GM10248 (cell line): ENCODE data around the gene GPR173.

Source experiments
- CTCF ChIA-PET: fragments of 300-600 bp; sonication (Branson Sonifier 250); formaldehyde crosslinking; extraction: SDS; loops from one replicate; lab custom pipeline; 2021; ENCODE audit warnings: antibody characterized with exemption; lab: Yijun Ruan, JAX
- POLR2A ChIA-PET: fragments of 350-650 bp; sonication (Branson Sonifier 250); formaldehyde crosslinking; extraction: SDS; loops from one replicate; lab custom pipeline; 2020; ENCODE audit warnings: antibody characterized with exemption; lab: Yijun Ruan, JAX
- DNase-seq: peaks from one replicate; pipeline ENCODE4 v3.0.0; 2012; ENCODE audit errors: extremely low spot score
- CTCF ChIP-seq: IDR thresholded peaks from 2 replicates; pipeline ENCODE4 v1.5.1; 2012; ENCODE audit warnings: mild to moderate bottlenecking, low read depth; ENCODE audit errors: extremely low read depth, missing control alignments, control extremely low read depth

Gene GPR173

GRCh38 chrX:53055244-53055849 lies 6.8 kb downstream of the GPR173 start:
- ChIA-PET POLR2A (no interaction called here), CTCF (no interaction called here)
- no peak for TF ChIP-seq CTCF
- no peak for DNase-seq

GRCh38 chrX:53056292-53056691 lies 7.7 kb downstream of the GPR173 start:
- DNase-seq = no peak
- ChIA-PET POLR2A (no interaction called here), CTCF (no interaction called here)
- TF ChIP-seq CTCF = no peak

GRCh38 chrX:53065104-53065503 lies 16.5 kb downstream of the GPR173 start:
- CTCF ChIA-PET = no interaction called here
- no peak for TF ChIP-seq CTCF
- no peak for DNase-seq
- POLR2A ChIA-PET = no interaction called here

GRCh38 chrX:53071064-53071463 lies 22.5 kb downstream of the GPR173 start:
- POLR2A ChIA-PET = no interaction called here
- CTCF ChIA-PET = interaction anchor here (1.7 to 3.4 kb wide), 2 partner anchors 11 to 19 kb away, joined by 7 to 19 read pairs; partner anchors contain the start of gene TSPYL2
- no peak for TF ChIP-seq CTCF
- no peak for DNase-seq

GRCh38 chrX:53071604-53072417 lies 23.2 kb downstream of the GPR173 start:
- DNase-seq = peak; percentile 73
- TF ChIP-seq CTCF = peak; percentile 25
- POLR2A ChIA-PET = interaction anchor here (0.6 to 1.0 kb wide), 2 partner anchors 9 to 10 kb away, joined by 4 to 5 read pairs; partner anchors contain the start of gene TSPYL2
- CTCF ChIA-PET = interaction anchor here (0.9 to 3.4 kb wide), 4 partner anchors 10 to 133 kb away, joined by 3 to 19 read pairs (median 5); partner anchors contain the start of gene TSPYL2

GRCh38 chrX:53072418-53073114 lies 24.0 kb downstream of the GPR173 start:
- ChIA-PET CTCF (interaction anchor here (0.9 to 3.4 kb wide), 4 partner anchors 9 to 132 kb away, joined by 3 to 19 read pairs (median 5); partner anchors contain the start of gene TSPYL2), POLR2A (interaction anchor here (0.5 to 1.0 kb wide), 5 partner anchors 9 to 137 kb away, joined by 3 to 8 read pairs (median 5); partner anchors contain the start of gene TSPYL2)
- no peak for TF ChIP-seq CTCF
- no peak for DNase-seq
